Middle frontal gyrus (tissue), 1 donor: Measurements from ENCODE around the gene PLCB1.

Experiments
- DNase-seq: peaks from one replicate; pipeline ENCODE4 v3.0.0-alpha.2; 2015; ENCODE audit warnings: low spot score; ENCODE audit errors: extremely low spot score

PLCB1 gene

GRCh38 chr20:8212286-8212685 is 80.2 kb downstream of the PLCB1 start:
- no peak for DNase-seq

- DNase-seq: no peak
Observed at GRCh38 chr20:8213270-8213669, 81.2 kb downstream of the PLCB1 start.

- DNase-seq: no peak
Observed at GRCh38 chr20:8213831-8214587, 81.9 kb downstream of the PLCB1 start.

GRCh38 chr20:8215361-8215781 is 83.3 kb downstream of the PLCB1 start:
- no peak for DNase-seq

- no peak for DNase-seq
Observed at GRCh38 chr20:8216375-8217200, 84.5 kb downstream of the PLCB1 start.

- DNase-seq: no peak
Observed at GRCh38 chr20:8218861-8219260, 86.8 kb downstream of the PLCB1 start.

GRCh38 chr20:8219403-8219802 is 87.3 kb downstream of the PLCB1 start:
- DNase-seq: no peak

- DNase-seq: no peak
Observed at GRCh38 chr20:8220716-8221115, 88.7 kb downstream of the PLCB1 start.

- DNase-seq: no peak
Observed at GRCh38 chr20:8221887-8222419, 89.9 kb downstream of the PLCB1 start.

GRCh38 chr20:8223091-8223870 is 91.2 kb downstream of the PLCB1 start:
- no peak for DNase-seq

- no peak for DNase-seq
Observed at GRCh38 chr20:8225658-8226057, 93.6 kb downstream of the PLCB1 start.

- no peak for DNase-seq
Observed at GRCh38 chr20:8226106-8226505, 94.0 kb downstream of the PLCB1 start.

- DNase-seq: no peak
Observed at GRCh38 chr20:8227293-8227692, 95.2 kb downstream of the PLCB1 start.

GRCh38 chr20:8228315-8228714 is 96.2 kb downstream of the PLCB1 start:
- no peak for DNase-seq

GRCh38 chr20:8229090-8229489 is 97.0 kb downstream of the PLCB1 start:
- no peak for DNase-seq

- no peak for DNase-seq
Observed at GRCh38 chr20:8231038-8231437, 99.0 kb downstream of the PLCB1 start.

- no peak for DNase-seq
Observed at GRCh38 chr20:8232332-8232731, 100.3 kb downstream of the PLCB1 start.

- DNase-seq: no peak
Observed at GRCh38 chr20:8234580-8234979, 102.5 kb downstream of the PLCB1 start.

GRCh38 chr20:8242066-8242465 is 110.0 kb downstream of the PLCB1 start:
- DNase-seq: no peak

GRCh38 chr20:8242827-8243724 is 111.0 kb downstream of the PLCB1 start:
- no peak for DNase-seq

- no peak for DNase-seq
Observed at GRCh38 chr20:8244637-8245036, 112.6 kb downstream of the PLCB1 start.
